Endothelial cell of hepatic sinusoid (primary cell): ENCODE results near the gene ARL16.

ENCODE experiments used
- in situ Hi-C: cut with HindIII; loops from 2 replicates; pipeline ENCODE4 v1.10.0; 2017; ENCODE audit warnings: low sequenced_read_pairs

ARL16 gene

DNA sequence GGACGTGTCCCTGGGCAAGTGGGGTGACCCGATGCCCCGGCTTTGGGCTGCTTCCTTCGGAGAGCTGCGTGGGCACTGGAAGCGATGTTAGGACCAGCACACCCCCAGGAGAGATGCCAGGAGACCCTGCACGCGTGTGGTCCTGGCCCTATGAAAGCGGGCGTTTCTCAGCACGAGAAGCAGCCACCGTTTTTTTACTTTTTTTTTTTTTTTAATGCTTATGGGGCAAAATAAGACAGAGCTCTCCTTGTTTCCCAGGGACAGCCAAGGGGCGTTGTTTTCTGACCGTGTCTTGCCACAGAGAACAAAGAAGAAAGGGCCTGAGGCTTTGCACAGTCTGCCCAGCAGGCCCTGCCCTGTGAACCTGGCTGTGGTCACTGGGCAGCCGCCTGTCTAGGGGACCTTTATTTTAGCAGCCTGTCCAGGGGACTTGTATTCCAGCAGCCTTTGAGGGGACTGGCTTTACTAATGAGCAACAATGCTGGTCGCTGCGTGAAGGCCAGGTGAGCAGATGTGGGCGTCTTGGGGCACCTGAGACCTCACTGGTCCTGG, 29.5 kb upstream of the ARL16 start:
- in situ Hi-C loops, result no loop called here

DNA sequence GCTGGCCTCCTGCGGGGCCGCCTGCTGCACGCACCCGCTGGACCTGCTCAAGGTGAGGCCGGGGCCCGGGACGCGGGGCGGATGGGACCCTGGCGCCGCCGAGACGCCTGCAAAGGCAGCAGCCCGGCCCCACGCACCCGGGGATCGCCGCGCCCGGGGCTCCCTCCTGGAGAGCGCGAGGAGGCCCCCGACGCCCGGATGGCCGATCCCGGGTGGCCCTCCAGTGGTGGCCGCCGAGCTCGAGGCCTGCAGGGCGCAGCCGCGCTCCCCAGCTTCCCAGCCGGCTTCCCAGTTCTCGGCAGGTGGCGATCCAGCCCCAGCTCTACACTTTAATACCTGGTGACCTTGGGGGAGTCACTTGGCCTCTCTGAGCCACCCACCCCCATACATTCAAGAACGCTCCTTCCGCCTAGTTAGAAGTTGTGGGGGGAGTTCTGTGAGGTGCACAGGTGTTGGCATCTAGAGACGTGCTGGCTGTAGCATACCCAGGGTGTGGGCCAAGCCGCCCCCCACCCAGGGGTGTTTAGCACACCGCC, 28.9 kb upstream of the ARL16 start:
- in situ Hi-C loops, result no loop called here

DNA sequence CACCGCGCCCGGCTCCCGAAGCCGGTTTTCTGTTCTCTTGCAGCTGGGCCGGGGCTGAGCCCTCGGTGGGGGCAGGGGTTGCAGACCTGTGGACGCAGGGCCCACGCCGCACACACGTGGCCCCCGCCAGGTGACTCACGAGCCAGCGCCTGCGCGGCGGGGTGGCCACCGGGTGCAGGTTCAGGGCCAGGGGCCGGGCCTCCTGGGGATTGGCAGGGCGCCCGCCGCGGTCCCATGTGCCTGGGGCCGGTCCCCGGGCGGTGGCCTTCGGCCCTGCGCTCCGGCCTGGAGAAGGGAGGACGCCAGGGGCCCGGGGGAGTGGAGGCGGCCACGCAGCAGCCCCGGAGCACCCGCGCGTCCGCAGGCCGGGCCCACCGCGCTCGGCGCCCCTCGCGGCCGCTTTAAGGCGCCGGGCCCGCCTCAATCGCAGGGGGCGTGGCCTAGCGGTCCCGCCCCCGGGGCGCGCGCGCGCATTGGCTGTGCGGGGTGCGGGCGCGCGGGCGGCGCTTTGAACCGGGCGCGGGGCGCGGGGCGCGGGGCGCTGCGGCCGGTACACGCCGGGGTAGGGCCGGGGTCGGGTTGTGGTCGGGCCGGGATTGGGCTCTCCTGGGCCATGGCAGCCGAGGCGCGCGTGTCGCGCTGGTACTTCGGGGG, 28.3 kb upstream of the ARL16 start, which contains the start of gene SLC25A10:
TSS of gene SLC25A10 (plus strand) at position 471 of the 654 bp plus-strand sequence. CDS start at position 614, 143 bp downstream.
- in situ Hi-C loops, result no loop called here

DNA sequence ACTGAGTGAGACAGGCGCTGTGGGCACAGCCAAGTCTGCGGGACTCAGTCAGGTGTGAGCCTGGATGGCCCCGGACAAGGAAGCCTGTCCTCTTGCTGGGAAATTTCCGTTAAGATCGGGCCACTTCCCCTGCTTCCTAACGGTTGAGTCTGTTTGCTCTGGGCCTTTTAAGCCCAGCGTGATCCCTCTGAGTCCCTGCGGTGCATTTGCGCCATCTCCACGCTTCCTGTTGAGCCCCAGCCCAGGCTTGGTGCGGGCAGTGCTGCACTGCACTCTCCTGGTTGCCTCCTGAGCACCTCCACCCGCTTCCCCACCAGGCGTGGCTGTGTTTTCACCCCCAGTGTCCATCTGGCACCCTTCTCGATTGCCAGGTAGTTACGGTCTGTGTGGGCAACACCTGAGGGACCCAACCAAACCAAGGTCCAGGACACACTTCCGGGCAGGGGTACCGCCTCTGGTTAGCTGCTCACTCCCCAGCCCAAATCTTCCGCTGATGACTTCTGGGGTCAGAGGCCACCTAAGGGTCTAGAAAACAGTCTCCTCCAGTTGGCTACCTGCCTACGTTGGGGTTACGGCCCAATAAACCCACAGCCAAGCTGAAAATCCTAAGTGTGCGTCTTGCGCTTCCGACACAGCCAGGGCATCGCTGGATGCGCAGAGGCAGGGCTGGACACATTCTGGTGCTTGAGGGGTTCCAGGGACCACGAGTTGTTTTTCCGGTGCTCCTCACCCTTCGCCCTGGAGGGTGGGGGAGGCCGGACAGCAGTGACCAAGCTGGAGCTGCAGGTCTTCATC, 27.1 kb upstream of the ARL16 start:
- in situ Hi-C loops, result no loop called here

DNA sequence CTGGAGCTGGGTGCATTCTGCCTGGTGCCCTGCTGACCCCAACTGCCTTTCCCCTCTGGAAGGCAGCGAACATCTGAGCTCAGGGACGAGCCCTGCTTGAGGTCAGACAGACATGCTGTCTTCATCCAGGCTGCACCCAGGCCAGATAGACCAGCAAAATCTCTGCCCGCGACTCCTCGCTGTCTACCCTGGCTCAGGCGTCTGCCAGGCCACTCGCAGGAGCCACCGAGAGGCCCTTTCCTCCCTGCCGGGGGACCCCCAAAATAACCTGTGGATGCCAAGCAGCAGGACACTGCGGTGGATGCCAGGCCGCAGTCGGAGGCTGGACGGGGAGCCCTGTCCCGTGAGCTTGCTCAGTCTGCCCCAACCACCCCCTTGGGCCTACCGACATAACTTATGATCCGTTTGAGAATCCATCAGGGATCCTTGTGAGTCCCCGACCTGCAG, 25.2 kb upstream of the ARL16 start:
- in situ Hi-C loops, result no loop called here

DNA sequence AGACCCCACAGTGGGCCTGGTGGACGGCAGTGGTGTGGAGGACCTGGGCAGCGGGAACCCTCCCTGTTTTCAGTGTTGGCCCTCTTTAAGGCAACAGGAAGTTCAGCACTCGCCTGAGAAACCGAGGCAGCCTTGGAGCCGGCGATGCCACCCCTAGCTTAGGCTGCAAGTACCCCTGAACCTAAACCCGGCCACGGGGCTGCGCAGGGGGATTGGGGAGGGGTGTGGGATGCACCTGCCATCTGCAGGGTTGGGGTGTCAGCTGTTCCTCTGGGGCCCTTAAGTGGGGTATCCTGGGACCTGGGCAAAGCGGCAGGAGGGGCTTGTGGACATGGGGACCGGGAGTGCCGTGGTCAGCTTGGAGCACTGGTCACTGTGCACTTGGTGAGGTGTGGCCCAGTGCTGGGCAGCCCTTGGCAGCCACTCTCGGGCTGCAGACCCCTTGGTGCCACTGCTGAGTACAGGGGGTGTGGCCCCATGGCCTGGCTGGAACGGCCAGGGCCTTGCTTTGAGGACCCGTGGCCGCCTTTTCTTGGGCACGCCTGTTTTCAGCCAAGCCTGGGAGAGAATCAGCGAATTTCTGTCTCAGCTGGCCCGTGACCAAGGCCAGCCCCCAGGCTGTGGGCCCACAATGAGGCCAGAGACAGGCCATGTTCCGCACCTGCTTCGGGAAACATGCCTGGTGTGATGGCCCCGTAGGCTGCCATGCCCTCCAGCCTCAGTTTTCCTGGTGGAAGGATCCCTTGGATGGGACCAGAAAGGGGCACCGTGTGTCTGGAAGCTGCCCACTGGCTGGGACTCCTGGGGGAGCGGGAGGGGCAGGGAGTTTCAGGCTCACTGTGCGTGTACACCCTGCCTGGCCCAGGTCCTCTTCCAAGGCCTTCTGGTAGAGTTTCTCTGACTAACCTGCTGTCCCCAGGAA, 24.4 kb upstream of the ARL16 start:
- in situ Hi-C loops, result no loop called here

DNA sequence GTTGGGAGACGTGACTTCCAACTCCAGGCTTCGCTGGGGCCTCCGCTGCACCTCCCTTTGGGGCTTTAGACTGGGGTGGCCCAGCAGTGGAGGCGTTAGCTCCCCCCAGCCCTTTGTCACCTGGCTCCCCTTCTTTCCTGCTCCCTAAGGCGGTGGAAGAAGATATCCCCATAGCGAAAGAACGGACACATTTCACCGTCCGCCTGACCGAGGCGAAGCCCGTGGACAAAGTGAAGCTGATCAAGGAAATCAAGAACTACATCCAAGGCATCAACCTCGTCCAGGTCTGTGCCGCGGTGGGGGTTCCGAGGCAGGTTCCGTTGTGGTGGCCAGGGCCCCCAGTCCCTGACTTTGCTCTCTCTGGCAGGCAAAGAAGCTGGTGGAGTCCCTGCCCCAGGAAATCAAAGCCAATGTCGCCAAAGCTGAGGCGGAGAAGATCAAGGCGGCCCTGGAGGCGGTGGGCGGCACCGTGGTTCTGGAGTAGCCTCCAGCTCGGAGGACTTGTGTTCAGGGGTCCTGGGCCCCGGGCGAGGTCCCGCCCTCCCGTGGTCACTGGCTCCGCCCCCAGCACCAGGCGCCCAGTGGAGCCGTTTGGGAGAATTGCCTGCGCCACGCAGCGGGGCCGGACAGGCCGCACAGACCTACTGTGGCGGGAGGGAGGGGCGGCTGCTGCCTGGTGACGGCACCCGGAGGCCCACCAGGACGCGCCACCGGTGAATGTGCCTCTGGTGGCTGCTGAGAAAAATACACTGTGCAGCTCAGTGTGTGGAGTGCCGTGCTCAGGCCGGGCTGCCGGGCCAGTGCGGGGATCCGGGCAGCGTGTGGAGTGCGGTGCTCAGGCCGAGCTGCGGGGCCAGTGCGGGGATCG, 23.4 kb upstream of the ARL16 start:
- in situ Hi-C loops, result no loop called here

DNA sequence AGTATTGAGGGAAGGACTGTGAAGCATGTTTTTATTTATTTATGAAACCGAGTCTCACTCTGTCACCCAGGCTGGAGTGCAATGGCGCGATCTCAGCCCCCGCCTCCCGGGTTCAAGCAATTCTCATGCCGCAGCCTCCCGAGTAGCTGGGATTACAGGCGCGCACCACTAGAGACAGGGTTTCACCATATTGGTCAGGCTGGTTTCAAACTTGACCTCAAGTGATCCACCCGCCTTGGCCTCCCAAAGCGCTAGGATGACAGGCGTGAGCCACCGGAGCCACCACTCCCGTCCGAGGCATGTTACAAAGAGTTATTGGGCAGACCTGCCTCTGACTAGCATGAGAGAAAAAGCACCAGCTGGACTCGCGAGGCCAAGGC, 22.6 kb upstream of the ARL16 start:
- in situ Hi-C loops, result no loop called here

DNA sequence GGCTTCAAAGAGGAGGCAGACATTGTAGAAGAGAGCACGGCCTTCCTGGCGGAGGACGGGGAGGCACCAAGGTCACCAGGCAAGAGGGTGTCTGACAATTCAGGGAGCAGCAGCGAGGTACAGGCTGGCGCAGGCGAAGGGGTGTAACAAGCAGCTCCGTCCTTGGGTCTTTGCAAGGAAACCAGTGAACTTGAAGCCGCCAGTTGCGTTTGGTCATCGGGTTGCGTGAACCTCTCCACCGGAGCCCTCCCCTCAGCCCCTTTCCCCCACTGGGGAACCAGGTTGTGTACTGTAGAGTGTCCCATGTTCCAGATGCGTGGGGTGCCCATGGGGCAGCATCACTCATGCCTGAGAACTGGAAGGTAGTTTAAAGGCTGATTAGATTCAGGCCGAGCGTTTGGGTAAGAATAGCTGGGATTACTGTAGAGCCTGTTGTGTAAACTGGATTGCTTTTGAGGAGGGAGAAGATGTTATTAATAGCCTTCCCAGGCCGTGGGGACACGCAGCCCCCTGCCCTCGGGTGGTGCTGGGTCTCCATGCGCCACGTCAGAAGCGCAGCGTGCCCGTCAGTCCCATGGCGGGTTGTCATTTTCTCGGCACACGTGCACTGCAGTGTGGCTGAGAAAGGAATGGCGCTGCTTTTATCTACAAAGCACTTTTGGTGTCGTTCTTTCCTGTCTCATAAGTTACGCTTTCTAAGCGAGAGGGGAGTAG, 22.1 kb upstream of the ARL16 start:
- in situ Hi-C loops, result no loop called here

DNA sequence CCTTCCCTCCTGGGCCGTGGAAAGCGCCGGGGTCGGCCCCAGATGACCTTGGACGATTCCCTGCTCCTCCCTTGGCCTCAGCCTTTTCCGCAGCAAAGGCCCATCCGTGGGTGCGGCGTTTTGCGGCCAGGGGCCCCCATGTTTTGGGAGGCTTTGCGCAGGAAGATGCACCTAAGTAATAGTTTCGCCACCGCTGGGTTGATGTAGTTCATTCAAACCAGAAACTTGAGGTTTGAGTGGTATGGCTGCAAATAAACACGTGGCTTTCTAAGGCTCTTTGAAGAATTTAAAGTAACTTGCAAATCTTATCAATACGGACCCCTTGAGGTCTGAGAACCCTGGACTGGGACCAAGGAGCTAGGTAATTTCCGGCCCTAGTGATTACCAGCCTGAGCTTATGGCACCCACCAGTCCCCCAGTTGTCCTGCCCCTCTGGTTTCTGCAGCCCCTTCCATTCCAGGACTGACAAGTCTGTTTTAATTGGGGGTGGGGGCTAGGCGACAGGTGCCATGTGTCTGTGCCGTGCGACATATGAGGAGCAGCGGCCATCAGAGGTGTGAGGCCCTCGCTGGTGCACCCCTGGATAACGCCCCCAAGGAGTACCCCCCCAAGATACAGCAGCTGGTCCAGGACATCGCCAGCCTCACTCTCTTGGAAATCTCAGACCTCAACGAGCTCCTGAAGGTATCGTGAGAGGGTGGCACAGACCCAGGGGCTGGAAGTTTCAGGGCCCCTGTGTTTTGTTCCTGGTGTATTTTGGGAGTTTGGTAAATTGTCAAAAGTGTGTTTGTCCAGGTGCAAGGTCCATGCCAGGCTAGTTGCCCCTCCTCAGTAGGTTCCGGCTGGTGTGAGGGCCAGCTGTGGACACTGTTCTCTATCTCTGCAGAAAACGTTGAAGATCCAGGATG, 20.4 kb upstream of the ARL16 start:
- in situ Hi-C loops, result no loop called here

DNA sequence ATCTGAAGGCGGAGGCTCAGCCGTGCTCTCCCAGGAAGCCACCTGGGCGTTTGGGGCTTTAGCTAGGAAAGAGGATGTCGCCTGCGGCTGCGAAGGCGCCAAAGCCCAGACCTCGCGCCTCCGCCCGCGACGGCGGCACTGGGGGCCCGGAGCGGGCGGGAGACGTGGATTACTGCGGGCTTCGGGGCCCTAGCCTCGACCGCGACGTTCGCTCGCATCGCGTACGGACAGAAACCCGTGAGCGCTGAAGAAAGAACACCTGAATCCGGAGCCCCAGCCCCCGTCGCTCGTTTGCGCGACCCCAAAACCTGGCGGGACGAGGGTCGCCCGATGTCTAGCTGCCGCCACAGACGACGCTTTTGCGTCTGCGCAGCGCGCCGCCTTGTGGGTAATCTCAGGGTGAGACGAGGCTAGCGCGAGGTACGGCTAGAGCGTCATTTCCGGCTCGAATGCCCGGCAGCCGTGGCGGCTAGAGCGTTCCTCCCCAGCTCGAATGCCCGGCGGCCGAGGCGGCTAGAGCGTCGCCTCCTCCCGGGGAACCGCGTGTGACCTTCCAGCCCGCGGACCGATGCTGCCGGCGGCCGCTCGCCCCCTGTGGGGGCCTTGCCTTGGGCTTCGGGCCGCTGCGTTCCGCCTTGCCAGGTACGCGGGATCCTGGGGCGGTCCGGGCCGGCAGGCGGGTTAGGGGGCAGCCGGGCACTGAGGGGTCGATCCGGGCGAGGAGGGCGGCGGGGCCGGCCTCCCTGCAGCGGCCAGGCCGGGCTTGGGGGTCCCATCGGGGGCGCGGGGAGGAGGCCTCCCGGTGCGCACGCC, 19.5 kb upstream of the ARL16 start, which contains the start of gene MRPL12:
TSS of gene MRPL12 (plus strand) at position 434 of the 813 bp plus-strand sequence. CDS start at position 569, 135 bp downstream.
- in situ Hi-C loops, result no loop called here

DNA sequence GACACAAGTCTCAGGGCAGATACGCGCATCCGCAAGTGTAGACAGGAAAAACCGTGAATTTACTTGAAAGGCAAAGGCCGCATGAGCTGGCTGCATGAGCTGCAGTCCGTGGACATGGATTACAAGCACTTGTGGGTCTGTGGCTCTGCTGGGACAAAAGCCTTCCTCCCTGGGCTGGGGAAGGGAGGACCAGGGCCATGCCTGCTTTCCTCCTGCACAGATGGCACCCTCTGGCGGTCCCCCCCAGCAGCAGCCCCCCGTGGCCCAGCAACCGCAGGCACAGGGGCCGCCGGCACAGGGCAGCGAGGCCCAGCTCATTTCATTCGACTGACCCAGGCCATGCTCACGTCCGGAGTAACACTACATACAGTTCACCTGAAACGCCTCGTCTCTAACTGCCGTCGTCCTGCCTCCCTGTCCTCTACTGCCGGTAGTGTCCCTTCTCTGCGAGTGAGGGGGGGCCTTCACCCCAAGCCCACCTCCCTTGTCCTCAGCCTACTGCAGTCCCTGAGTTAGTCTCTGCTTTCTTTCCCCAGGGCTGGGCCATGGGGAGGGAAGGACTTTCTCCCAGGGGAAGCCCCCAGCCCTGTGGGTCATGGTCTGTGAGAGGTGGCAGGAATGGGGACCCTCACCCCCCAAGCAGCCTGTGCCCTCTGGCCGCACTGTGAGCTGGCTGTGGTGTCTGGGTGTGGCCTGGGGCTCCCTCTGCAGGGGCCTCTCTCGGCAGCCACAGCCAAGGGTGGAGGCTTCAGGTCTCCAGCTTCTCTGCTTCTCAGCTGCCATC, 17.9 kb upstream of the ARL16 start:
- in situ Hi-C loops, result no loop called here

DNA sequence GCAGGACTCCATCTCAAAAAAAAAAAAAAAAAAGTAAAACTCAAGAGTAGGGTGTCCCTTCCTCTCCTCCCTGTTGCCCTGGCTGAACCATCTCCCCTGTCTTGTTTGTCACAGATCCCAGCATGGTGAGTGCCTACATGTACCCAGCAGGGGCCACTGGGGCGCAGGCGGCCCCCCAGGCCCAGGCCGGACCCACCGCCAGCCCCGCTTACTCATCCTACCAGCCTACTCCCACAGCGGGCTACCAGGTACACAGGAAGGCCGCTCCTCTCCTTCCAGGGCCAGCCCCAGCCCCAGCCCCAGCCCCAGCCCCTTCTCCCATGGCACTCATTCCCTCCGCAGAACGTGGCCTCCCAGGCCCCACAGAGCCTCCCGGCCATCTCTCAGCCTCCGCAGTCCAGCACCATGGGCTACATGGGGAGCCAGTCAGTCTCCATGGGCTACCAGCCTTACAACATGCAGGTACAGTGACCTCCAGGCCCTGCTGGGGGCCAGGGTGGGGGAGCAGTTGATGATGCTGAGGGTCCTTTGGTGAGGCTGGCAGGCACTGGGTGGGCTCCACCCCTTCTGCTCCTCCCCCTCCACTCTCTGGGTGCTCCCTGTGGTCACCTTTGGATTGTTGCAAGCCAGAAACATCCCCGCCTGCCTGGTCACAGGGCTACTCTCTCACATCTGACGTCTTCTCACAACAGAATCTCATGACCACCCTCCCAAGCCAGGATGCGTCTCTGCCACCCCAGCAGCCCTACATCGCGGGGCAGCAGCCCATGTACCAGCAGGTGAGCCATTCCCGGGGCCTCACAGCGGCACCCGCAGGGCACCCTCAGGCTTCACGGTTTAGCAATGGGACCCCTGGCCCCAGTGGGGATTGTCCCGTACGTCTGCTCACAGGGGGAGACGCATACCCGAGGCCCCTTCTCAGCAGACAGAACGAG, 17.0 kb upstream of the ARL16 start:
- in situ Hi-C loops, result no loop called here

DNA sequence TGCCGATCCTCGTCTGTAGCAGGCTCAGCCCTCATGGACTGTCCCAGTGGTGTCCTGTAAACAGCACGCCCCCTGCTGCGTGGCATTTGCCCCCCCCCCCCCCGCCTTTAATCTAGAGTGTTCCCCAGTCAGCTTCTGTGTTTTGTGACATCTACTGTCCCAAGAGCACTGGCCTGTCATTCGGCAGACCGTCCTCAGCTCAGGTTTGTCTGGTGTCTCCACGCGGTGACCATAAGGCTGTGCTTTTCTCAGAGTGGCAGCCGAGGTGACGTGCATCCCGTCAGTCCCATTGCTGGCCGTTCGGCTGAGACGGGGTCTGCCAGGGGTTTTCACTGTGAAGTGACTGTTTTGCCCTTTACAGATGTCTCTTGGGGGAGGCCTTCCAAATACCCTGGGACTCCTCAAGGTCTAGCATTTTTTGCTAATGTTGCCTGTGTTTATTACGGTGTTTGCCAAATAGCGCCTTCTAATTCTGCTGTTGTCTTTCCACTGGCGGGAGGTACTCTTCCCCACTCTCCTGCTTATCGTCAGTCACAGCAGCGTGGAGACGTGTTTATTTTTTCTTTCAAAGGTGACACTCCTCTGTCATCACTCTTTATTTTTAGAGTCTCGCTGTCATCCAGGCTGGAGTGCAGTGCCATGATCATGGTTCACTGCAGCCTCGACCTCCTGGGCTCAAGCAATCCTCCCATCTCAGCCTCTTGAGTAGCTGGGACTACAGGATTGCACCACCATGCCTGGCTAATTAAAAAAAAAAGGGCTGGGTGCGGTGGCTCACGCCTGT, 13.9 kb upstream of the ARL16 start:
- in situ Hi-C loops, result no loop called here
